ENCODE results near the gene BMI1.
"Not testable (repeated sequence)": the region's sequence is repeated elsewhere in the genome, so short reads cannot be mapped to it uniquely, and the experiment has no call there.

DNA sequence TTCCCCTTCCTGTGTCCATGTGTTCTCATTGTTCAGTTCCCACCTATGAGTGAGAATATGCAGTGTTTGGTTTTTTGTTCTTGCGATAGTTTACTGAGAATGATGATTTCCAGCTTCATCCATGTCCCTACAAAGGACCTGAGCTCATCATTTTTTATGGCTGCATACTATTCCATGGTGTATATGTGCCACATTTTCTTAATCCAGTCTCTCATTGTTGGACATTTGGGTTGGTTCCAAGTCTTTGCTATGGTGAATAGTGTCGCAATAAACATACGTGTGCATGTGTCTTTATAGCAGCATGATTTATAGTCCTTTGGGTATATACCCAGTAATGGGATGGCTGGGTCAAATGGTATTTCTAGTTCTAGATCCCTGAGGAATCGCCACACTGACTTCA lies 36.9 kb downstream of the BMI1 start:
- TF ChIP-seq CSDC2 (CRISPR knock-in tag; IDR thresholded peaks at IDR 0.05); ZC3H10 (CRISPR knock-in tag; IDR thresholded peaks at IDR 0.05); ZFP3 (CRISPR knock-in tag; IDR thresholded peaks at IDR 0.05); TCF4 (CRISPR knock-in tag; IDR thresholded peaks at IDR 0.05; ENCODE audit: borderline replicate concordance): not testable (repeated sequence)
- TF ChIP-seq, protein P1, sequence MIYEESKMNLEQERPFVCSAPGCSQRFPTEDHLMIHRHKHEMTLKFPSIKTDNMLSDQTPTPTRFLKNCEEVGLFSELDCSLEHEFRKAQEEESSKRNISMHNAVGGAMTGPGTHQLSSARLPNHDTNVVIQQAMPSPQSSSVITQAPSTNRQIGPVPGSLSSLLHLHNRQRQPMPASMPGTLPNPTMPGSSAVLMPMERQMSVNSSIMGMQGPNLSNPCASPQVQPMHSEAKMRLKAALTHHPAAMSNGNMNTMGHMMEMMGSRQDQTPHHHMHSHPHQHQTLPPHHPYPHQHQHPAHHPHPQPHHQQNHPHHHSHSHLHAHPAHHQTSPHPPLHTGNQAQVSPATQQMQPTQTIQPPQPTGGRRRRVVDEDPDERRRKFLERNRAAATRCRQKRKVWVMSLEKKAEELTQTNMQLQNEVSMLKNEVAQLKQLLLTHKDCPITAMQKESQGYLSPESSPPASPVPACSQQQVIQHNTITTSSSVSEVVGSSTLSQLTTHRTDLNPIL (CRISPR knock-in tag; IDR thresholded peaks at IDR 0.05; ENCODE audit: low read depth), result not testable (repeated sequence)
